ENCODE measurements around the gene PIGR. TPM values are rescaled to one million over a fixed set of nuclear protein-coding genes. Genes with fewer than 3 reads are reported as not detected.

Gene PIGR
- total and polyA plus RNA-seq, 9 of the 15 experiments (the other 6 are each of a cell fraction or from before 2014, with no cell fraction given) = 0.01 to 1.5 (median 0.03) TPM; not detected in 4

DNA sequence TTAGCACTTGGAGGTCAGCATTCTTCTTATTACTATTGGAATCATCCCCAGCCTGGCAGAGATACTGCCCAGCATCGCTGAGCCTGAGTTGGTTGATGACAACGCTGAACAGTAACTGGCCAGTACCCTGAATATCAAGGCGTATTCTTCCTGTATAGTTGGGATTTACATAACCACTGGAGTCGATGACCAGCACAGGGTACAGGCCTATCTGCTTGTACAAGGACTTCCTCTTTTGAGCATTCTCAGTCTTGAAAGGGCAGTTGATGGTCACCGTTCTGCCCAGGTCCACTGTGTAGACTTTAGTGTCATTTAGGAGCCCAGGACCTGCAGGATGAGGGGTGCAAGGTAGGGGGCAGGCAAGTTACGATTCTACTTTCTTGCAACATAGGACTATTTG lies 8.8 kb downstream of the PIGR start (continued):
- TF ChIP-seq, protein P1, sequence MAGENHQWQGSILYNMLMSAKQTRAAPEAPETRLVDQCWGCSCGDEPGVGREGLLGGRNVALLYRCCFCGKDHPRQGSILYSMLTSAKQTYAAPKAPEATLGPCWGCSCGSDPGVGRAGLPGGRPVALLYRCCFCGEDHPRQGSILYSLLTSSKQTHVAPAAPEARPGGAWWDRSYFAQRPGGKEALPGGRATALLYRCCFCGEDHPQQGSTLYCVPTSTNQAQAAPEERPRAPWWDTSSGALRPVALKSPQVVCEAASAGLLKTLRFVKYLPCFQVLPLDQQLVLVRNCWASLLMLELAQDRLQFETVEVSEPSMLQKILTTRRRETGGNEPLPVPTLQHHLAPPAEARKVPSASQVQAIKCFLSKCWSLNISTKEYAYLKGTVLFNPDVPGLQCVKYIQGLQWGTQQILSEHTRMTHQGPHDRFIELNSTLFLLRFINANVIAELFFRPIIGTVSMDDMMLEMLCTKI (IDR thresholded peaks at IDR 0.05; ENCODE audit: partially characterized antibody) = no peak
- TF ChIP-seq, protein P2, sequence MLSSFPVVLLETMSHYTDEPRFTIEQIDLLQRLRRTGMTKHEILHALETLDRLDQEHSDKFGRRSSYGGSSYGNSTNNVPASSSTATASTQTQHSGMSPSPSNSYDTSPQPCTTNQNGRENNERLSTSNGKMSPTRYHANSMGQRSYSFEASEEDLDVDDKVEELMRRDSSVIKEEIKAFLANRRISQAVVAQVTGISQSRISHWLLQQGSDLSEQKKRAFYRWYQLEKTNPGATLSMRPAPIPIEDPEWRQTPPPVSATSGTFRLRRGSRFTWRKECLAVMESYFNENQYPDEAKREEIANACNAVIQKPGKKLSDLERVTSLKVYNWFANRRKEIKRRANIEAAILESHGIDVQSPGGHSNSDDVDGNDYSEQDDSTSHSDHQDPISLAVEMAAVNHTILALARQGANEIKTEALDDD (IDR thresholded peaks at IDR 0.05) = peak; percentile 70; the same call in 1 of the 2 replicates
- TF ChIP-seq, protein P3, sequence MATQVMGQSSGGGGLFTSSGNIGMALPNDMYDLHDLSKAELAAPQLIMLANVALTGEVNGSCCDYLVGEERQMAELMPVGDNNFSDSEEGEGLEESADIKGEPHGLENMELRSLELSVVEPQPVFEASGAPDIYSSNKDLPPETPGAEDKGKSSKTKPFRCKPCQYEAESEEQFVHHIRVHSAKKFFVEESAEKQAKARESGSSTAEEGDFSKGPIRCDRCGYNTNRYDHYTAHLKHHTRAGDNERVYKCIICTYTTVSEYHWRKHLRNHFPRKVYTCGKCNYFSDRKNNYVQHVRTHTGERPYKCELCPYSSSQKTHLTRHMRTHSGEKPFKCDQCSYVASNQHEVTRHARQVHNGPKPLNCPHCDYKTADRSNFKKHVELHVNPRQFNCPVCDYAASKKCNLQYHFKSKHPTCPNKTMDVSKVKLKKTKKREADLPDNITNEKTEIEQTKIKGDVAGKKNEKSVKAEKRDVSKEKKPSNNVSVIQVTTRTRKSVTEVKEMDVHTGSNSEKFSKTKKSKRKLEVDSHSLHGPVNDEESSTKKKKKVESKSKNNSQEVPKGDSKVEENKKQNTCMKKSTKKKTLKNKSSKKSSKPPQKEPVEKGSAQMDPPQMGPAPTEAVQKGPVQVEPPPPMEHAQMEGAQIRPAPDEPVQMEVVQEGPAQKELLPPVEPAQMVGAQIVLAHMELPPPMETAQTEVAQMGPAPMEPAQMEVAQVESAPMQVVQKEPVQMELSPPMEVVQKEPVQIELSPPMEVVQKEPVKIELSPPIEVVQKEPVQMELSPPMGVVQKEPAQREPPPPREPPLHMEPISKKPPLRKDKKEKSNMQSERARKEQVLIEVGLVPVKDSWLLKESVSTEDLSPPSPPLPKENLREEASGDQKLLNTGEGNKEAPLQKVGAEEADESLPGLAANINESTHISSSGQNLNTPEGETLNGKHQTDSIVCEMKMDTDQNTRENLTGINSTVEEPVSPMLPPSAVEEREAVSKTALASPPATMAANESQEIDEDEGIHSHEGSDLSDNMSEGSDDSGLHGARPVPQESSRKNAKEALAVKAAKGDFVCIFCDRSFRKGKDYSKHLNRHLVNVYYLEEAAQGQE (IDR thresholded peaks at IDR 0.05; ENCODE audit: borderline replicate concordance) = no peak
- TF ChIP-seq, protein P3 (CRISPR knock-in tag; IDR thresholded peaks at IDR 0.05; ENCODE audit: low read depth) = no peak
- TF ChIP-seq, protein P4, sequence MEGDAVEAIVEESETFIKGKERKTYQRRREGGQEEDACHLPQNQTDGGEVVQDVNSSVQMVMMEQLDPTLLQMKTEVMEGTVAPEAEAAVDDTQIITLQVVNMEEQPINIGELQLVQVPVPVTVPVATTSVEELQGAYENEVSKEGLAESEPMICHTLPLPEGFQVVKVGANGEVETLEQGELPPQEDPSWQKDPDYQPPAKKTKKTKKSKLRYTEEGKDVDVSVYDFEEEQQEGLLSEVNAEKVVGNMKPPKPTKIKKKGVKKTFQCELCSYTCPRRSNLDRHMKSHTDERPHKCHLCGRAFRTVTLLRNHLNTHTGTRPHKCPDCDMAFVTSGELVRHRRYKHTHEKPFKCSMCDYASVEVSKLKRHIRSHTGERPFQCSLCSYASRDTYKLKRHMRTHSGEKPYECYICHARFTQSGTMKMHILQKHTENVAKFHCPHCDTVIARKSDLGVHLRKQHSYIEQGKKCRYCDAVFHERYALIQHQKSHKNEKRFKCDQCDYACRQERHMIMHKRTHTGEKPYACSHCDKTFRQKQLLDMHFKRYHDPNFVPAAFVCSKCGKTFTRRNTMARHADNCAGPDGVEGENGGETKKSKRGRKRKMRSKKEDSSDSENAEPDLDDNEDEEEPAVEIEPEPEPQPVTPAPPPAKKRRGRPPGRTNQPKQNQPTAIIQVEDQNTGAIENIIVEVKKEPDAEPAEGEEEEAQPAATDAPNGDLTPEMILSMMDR (IDR thresholded peaks at IDR 0.05 in 2 of 3, conservative IDR thresholded peaks at IDR 0.05 in 1 of 3; ENCODE audit: insufficient read depth in 2 of 3, low read depth in 1 of 3, low read length in 3 of 3) = 0 out of 6 replicates have a peak, but pooled peaks of 1 of the 3 experiments have one; percentile 18
- TF ChIP-seq NONO (IDR thresholded peaks at IDR 0.05; ENCODE audit: low read depth in 2 of 2, low read length in 1 of 2) (no peak), ZBTB17 (CRISPR knock-in tag; IDR thresholded peaks at IDR 0.05) (no peak)
- TF ChIP-seq, protein P5, sequence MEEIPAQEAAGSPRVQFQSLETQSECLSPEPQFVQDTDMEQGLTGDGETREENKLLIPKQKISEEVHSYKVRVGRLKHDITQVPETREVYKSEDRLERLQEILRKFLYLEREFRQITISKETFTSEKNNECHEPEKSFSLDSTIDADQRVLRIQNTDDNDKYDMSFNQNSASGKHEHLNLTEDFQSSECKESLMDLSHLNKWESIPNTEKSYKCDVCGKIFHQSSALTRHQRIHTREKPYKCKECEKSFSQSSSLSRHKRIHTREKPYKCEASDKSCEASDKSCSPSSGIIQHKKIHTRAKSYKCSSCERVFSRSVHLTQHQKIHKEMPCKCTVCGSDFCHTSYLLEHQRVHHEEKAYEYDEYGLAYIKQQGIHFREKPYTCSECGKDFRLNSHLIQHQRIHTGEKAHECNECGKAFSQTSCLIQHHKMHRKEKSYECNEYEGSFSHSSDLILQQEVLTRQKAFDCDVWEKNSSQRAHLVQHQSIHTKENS (CRISPR knock-in tag; IDR thresholded peaks at IDR 0.05) = no peak
